Upper lobe of right lung (tissue), 1 donor: Measurements from ENCODE around the gene DISP3. TPM values are rescaled to one million over a fixed set of nuclear protein-coding genes. Genes with fewer than 3 reads are reported as not detected.

Source experiments
- ATAC-seq: fragments of 200-7000 bp; cut with Tn5 transposase; one replicate; pipeline ENCODE4 v1.9.1; 2020; ENCODE audit warnings: mild to moderate bottlenecking, moderate library complexity
- DNase-seq: peaks from one replicate; pipeline ENCODE4 v3.0.0-alpha.2; 2020
- H3K27ac ChIP-seq: fragments of 200-600 bp; one replicate; pipeline ENCODE4 v1.8.0; 2022
- H3K27me3 ChIP-seq: fragments of 200-600 bp; one replicate; pipeline ENCODE4 v1.8.0; 2022; ENCODE audit warnings: mild to moderate bottlenecking
- H3K36me3 ChIP-seq: fragments of 200-600 bp; one replicate; pipeline ENCODE4 v1.8.0; 2022
- H3K4me1 ChIP-seq: fragments of 200-600 bp; one replicate; pipeline ENCODE4 v1.8.0; 2022
- H3K4me3 ChIP-seq: fragments of 200-600 bp; one replicate; pipeline ENCODE4 v1.8.0; 2022; ENCODE audit warnings: mild to moderate bottlenecking
- H3K9me3 ChIP-seq: fragments of 200-600 bp; one replicate; pipeline ENCODE4 v1.8.0; 2022
- intact Hi-C: fragments of 100-400 bp; cut with DNase I; formaldehyde crosslinking; loops from one replicate; pipeline ENCODE4 v1.11.0; 2022
- total RNA-seq: library from RNA; stranded (reverse); fragmentation: NEBNext Ultra II Directional; extraction: Animal tissue kit (Norgen Biotek cat#: 25700); gene quantifications from one replicate; pipeline ENCODE4 v1.2.1, GENCODE V29; 2021
- TF ChIP-seq, protein P1 (sequence below): fragments of 200-600 bp; IDR thresholded peaks from one replicate; pipeline ENCODE4 v1.8.0; 2022; ENCODE audit warnings: antibody characterized with exemption
- donor health status: DM: no; HTN: yes; CAD: no; lungs with severe emphysema.

The DISP3 gene
- total RNA-seq, 1 donor from 2014 or later, result not detected

DNA sequence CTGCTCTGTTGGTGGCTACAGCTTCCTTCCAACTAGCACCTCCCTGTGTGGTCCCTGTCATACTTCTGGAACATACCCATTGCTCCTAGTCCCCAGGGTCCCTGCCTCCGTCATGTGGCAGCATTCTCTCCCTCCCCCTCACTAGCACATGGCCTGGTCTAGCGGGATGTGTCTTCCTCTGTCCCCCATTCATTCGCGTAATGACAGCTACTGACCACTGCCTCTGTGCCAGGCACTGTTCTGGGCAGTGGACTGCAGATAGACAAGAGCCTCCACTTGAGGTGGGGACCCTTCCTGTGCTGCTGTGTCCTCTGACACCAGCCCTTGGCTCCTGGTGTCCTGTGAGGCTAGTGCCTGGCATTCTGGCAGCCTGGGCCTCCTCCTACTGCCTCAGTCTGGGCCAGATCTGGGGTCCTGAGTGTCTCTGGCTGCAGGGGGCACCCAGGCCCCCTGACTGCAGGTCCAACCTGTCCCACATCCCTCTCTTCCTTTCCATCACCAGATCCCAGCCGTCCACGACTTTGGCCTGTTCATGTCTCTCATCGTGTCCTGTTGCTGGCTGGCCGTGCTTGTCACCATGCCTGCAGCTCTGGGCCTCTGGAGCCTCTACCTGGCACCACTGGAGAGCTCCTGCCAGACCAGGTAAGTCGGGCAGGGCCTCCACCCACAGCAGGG lies 38.1 kb downstream of the DISP3 start:
- Histone ChIP-seq H3K27me3 (no peaks in the 10 kb centered on the region), H3K9me3 (no peaks in the 10 kb centered on the region), H3K4me3 (no peak overlapping the region), H3K36me3 (no peaks in the 10 kb centered on the region), H3K27ac (no peak overlapping the region), H3K4me1 (no peaks in the 10 kb centered on the region)
- TF ChIP-seq, protein P1, sequence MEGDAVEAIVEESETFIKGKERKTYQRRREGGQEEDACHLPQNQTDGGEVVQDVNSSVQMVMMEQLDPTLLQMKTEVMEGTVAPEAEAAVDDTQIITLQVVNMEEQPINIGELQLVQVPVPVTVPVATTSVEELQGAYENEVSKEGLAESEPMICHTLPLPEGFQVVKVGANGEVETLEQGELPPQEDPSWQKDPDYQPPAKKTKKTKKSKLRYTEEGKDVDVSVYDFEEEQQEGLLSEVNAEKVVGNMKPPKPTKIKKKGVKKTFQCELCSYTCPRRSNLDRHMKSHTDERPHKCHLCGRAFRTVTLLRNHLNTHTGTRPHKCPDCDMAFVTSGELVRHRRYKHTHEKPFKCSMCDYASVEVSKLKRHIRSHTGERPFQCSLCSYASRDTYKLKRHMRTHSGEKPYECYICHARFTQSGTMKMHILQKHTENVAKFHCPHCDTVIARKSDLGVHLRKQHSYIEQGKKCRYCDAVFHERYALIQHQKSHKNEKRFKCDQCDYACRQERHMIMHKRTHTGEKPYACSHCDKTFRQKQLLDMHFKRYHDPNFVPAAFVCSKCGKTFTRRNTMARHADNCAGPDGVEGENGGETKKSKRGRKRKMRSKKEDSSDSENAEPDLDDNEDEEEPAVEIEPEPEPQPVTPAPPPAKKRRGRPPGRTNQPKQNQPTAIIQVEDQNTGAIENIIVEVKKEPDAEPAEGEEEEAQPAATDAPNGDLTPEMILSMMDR, result no peak
- DNase-seq (peak; percentile 52), ATAC-seq (no peak)
- intact Hi-C loops, result no loop called here

DNA sequence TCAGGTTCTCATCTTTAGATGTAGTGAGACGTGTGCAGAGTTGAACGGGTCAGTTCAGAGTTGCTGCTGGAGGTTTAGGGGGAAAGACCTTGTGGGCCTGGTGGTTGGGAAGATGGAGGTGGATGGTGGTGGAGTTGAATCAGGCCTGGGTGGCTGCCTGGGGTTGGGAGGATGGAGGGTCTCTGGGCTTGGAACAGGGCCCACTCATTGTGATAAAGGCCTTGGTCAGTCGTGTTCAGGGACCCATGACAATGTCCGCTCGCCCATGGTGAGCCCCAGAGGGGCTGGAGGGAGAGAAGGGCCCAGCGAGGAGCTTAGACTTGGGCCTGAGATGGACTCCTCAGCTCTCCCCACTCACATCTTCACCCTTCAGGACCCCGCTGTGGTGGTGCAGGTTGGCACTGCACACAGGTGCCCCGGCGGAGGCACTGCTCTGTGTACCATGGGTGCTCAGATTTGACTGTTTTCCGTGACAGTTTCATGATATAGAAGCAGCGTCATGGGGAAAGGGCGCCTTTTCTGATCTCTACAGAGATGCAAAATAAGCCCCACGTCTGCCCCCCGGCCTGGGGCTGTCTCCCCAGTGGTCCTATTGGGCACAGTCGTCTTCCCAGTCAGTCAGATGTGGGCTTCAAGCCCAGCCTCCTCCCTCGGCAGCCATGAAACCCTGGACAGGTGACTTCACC lies 39.2 kb downstream of the DISP3 start:
- H3K27me3 ChIP-seq, result no peaks in the 10 kb centered on the region
- intact Hi-C loops, result no loop called here
- ATAC-seq (no peak), DNase-seq (peak; percentile 51)
- no peak overlapping the region for H3K4me3 ChIP-seq
- TF ChIP-seq, protein P1, result no peak
- no peaks in the 10 kb centered on the region for H3K36me3 ChIP-seq
- H3K4me1 ChIP-seq, result no peaks in the 10 kb centered on the region
- no peak overlapping the region for H3K27ac ChIP-seq
- no peaks in the 10 kb centered on the region for H3K9me3 ChIP-seq

DNA sequence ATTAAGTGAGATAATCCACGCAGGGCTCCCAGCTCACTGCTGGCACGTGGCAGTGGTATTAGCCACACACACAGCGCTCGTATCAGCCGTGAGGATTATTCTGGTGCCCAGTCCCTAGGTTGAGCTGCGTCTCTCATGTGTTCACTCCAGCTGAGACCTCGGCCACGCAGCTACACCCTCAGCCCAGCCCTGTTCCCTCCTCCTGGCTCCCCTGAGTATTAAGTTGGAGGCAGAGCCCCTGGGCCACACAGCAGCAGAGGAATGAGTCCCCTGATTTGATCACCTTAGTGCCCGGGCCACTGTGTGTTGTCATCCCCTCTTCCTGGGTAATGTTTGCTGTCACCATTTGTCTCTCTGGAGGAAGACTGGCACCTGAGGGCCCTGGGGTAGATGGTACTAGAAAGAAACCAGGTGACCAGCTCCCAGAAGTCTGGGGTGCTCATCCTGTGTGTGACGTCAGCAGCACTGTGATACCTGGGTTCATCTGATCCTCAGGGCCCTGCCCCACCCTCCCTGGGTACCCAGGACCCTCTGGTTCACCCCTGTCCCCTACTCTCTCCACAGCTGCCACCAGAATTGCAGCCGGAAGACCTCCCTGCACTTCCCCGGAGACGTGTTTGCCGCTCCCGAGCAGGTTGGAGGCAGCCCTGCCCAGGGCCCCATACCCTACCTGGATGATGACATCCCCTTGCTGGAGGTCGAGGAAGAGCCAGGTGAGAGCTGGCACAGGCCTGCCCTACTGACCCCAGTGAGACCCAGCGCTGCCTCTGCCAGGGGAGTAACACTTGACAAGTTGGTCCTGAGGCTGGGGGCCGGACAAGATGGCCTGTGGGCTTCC lies 40.1 kb downstream of the DISP3 start:
- TF ChIP-seq, protein P1, result no peak
- Histone ChIP-seq H3K36me3 (no peaks in the 10 kb centered on the region), H3K4me1 (no peaks in the 10 kb centered on the region), H3K27me3 (no peaks in the 10 kb centered on the region), H3K27ac (no peak overlapping the region), H3K4me3 (no peak overlapping the region), H3K9me3 (no peaks in the 10 kb centered on the region)
- intact Hi-C loops, result no loop called here
- DNase-seq (peak; percentile 60), ATAC-seq (no peak)

DNA sequence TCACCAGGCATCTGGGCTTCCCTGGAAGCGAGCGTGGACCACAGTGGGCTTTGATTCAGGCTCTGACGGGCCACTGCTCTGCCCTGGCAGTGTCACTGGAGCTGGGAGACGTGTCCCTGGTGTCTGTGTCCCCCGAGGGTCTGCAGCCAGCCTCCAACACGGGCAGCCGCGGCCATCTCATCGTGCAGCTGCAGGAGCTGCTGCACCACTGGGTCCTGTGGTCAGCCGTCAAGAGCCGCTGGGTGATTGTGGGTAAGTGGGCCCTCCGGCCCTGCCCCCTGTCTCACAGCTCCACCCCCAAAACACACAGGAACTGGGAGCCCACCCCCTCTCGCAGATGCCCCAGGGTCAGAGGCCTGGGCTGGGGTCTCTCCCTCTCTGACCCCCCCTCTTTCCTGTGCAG lies 40.7 kb downstream of the DISP3 start:
- Histone ChIP-seq H3K4me3 (no peak overlapping the region), H3K36me3 (no peaks in the 10 kb centered on the region), H3K9me3 (no peaks in the 10 kb centered on the region), H3K27me3 (no peaks in the 10 kb centered on the region), H3K27ac (no peak overlapping the region), H3K4me1 (no peaks in the 10 kb centered on the region)
- DNase-seq (no peak), ATAC-seq (no peak)
- TF ChIP-seq, protein P1, result no peak
- intact Hi-C loops, result no loop called here

DNA sequence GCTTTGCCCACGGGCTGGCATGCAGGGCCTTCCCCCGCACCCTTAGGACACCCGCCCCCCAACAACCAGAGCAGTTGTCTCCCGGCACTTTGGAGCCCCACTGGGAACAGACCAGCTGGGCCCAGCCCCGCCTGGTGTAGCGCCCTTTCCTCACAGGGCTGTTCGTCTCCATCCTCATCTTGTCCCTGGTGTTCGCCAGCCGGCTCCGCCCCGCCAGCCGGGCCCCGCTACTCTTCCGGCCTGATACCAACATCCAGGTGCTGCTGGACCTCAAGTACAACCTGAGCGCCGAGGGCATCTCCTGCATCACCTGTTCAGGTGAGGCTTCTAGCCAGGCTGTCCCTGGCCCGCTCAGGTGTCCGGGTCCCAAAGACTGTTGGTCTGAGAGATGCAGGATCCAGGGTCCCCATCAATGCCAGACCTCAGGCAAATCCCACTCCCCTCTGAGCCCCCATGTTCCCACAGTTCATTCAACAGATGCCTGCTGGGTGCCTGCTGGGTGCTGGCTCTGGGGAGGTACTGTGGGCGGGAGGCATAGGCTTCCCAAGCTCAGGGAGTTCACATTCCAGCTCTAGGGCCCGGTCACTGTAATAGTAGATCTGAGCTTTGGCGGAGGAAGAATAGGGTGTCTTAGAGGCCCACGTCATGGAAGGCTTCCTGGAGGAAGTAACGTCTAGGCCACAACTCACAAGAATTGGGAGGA lies 41.7 kb downstream of the DISP3 start:
- DNase-seq, result peak; percentile 48
- Histone ChIP-seq H3K36me3 (no peaks in the 10 kb centered on the region), H3K27ac (no peak overlapping the region), H3K4me3 (no peak overlapping the region), H3K9me3 (no peaks in the 10 kb centered on the region), H3K4me1 (no peaks in the 10 kb centered on the region), H3K27me3 (no peaks in the 10 kb centered on the region)
- TF ChIP-seq, protein P1, result no peak
- intact Hi-C loops, result no loop called here
- ATAC-seq, result no peak
